SH-SY5Y (cell line): ENCODE measurements around the gene DOP1A.

Source experiments
- GATA2 ChIP-seq: IDR thresholded peaks from 2 replicates; pipeline ENCODE4 v1.6.1; 2011; ENCODE audit warnings: mild to moderate bottlenecking, low read depth, low read length
- GATA3 ChIP-seq: IDR thresholded peaks from 2 replicates; pipeline ENCODE4 v1.6.1; 2011; ENCODE audit warnings: low read depth, mild to moderate bottlenecking, low read length, moderate library complexity

DOP1A gene

GRCh38 chr6:83192871-83193746 is 125.6 kb downstream of the DOP1A start, which contains the start of the genes PGM3 and RWDD2A:
Gene PGM3 (minus strand): TSS chr6:83193265. CDS start chr6:83191012, 2,253 bp downstream.
Gene RWDD2A (plus strand): TSS chr6:83193357. CDS start chr6:83194452, 1,095 bp downstream.
- TF ChIP-seq GATA2 (no peak), GATA3 (no peak)

- no peak for TF ChIP-seq GATA2
- TF ChIP-seq GATA3 = no peak
Observed at GRCh38 chr6:83193747-83194566, 126.5 kb downstream of the DOP1A start.

- TF ChIP-seq GATA2 (no peak), GATA3 (no peak)
Observed at GRCh38 chr6:83198486-83199172, 131.2 kb downstream of the DOP1A start.

GRCh38 chr6:83199173-83199862 is 131.8 kb downstream of the DOP1A start:
- no peak for TF ChIP-seq GATA3
- TF ChIP-seq GATA2 = no peak

- TF ChIP-seq GATA2 (no peak), GATA3 (no peak)
Observed at GRCh38 chr6:83199863-83200225, 132.4 kb downstream of the DOP1A start.

- no peak for TF ChIP-seq GATA2
Observed at GRCh38 chr6:83202031-83202430, 134.6 kb downstream of the DOP1A start.

- TF ChIP-seq GATA2 (no peak), GATA3 (no peak)
Observed at GRCh38 chr6:83215131-83216047, 147.9 kb downstream of the DOP1A start.

- no peak for TF ChIP-seq GATA3
- TF ChIP-seq GATA2 = no peak
Observed at GRCh38 chr6:83216806-83217205, 149.3 kb downstream of the DOP1A start.
